SU-DHL-6 (cell line): Measurements from ENCODE around the gene MYOT.

ENCODE experiments used
- EZH2phosphoT487 ChIP-seq: fragments of 200-600 bp; sonication (generic), shearing (Covaris generic); conservative IDR thresholded peaks from 2 replicates; pipeline ENCODE4 v1.6.1; 2018; ENCODE audit warnings: mild to moderate bottlenecking, antibody characterized with exemption, low read length, moderate library complexity, mixed read lengths
- TF ChIP-seq, protein P1 (sequence below): fragments of 200-600 bp; sonication (generic); IDR thresholded peaks from one replicate; pipeline ENCODE4 v1.5.1; 2017; ENCODE audit warnings: antibody characterized with exemption, mild to moderate bottlenecking, low read length, moderate library complexity; ENCODE audit not compliant: insufficient read depth, poor library complexity, severe bottlenecking

DNA sequence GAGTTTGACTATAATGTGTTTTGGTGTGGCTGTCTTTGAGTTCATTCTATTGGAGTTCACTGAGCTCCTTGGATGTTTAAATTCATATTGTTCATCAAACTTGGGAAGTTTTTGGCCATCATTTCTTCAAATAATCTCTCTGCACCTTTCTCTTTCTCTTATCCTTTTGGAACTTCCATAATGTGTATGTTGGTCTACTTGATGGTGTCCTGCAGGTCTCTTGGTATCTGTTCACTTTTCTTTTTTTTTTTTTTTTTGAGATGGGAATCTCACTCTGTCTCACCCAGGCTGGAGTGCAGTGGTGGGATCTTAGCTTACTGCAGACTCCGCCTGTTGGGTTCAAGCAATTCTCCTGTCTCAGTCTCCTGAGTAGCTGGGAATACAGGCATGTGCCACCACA is 49.3 kb downstream of the MYOT start:
- TF ChIP-seq, protein P1, sequence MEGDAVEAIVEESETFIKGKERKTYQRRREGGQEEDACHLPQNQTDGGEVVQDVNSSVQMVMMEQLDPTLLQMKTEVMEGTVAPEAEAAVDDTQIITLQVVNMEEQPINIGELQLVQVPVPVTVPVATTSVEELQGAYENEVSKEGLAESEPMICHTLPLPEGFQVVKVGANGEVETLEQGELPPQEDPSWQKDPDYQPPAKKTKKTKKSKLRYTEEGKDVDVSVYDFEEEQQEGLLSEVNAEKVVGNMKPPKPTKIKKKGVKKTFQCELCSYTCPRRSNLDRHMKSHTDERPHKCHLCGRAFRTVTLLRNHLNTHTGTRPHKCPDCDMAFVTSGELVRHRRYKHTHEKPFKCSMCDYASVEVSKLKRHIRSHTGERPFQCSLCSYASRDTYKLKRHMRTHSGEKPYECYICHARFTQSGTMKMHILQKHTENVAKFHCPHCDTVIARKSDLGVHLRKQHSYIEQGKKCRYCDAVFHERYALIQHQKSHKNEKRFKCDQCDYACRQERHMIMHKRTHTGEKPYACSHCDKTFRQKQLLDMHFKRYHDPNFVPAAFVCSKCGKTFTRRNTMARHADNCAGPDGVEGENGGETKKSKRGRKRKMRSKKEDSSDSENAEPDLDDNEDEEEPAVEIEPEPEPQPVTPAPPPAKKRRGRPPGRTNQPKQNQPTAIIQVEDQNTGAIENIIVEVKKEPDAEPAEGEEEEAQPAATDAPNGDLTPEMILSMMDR, result no peak
- no peak for TF ChIP-seq EZH2phosphoT487
